Measurements from ENCODE around the gene GSTM3. TPM values are rescaled to one million over a fixed set of nuclear protein-coding genes. Genes with fewer than 3 reads are reported as not detected.

The GSTM3 gene
- 10 to 100 TPM in 1 of 2 donors, 1 to 10 TPM in 1; 5.5 to 10.3 TPM for total RNA-seq
- 43.1 TPM for polyA plus RNA-seq (2013, experiment 1 of 2)
- 43.6 TPM for polyA plus RNA-seq (2013, experiment 2 of 2)
- long read RNA-seq, experiment 1, full-length matches to known transcripts: 3 of 3 reads
- long read RNA-seq, experiment 1, partial matches to known transcripts: 0 of 3 reads
- long read RNA-seq, experiment 1, other reads (novel, unspliced or antisense): 0 of 3 reads
- long read RNA-seq, experiment 2, full-length matches to known transcripts: 9 of 11 reads
- long read RNA-seq, experiment 2, partial matches to known transcripts: 2 of 11 reads
- long read RNA-seq, experiment 2, other reads (novel, unspliced or antisense): 0 of 11 reads
- long read RNA-seq, experiment 3, full-length matches to known transcripts: 2 of 3 reads
- long read RNA-seq, experiment 3, partial matches to known transcripts: 0 of 3 reads
- long read RNA-seq, experiment 3, other reads (novel, unspliced or antisense): 1 of 3 reads
- long read RNA-seq, experiment 4, full-length matches to known transcripts: 11 of 11 reads
- long read RNA-seq, experiment 4, partial matches to known transcripts: 0 of 11 reads
- long read RNA-seq, experiment 4, other reads (novel, unspliced or antisense): 0 of 11 reads

GRCh38 chr1:109740615-109741373, at the start of gene GSTM3:
Gene GSTM3 (minus strand): TSS chr1:109741038. CDS start chr1:109740287, 751 bp downstream.
- H3K9me3 ChIP-seq (ENCODE audit: control insufficient read depth, low read length): no peaks in the 10 kb centered on the region
- H3K4me1 ChIP-seq (ENCODE audit: control insufficient read depth, insufficient read depth, low read length): no peaks in the 10 kb centered on the region
- no peak for TF ChIP-seq CTCF (conservative IDR thresholded peaks at IDR 0.05)
- Mint-ChIP-seq H3K4me3 (peak within 1 kb of the TSS; percentile 70), H3K4me1 (peaks cover 7% of the 10 kb centered on the region), H3K27ac (peak within 1 kb of the TSS; percentile 26), H3K9me3 (no peaks in the 10 kb centered on the region), H3K36me3 (ENCODE audit: low read depth) (peaks cover 18% of the 10 kb centered on the region), H3K27me3 (ENCODE audit: insufficient read depth) (peaks cover 61% of the 10 kb centered on the region)
- WGBS, 2 experiments (ENCODE audit: insufficient coverage in 1 of 2, insufficient read length in 1 of 2): 10 to 13% methylated on average over 8 to 9 of the region's 10 CpGs
- H3K4me3 ChIP-seq (ENCODE audit: low read length): peak within 1 kb of the TSS; percentile 84
- H3K36me3 ChIP-seq (ENCODE audit: control insufficient read depth, insufficient read depth, low read length): no peaks in the 10 kb centered on the region
- peaks cover 52% of the 10 kb centered on the region for H3K27me3 ChIP-seq (ENCODE audit: control insufficient read depth, insufficient read depth, low read length, poor library complexity, severe bottlenecking)
- DNase-seq: no peak
- H3K9ac ChIP-seq (ENCODE audit: extremely low read depth, low read length, poor library complexity, severe bottlenecking): no peak within 1 kb of the TSS
- no peak within 1 kb of the TSS for H3K27ac ChIP-seq (ENCODE audit: low read depth, low read length)

GRCh38 chr1:109790329-109790728, 49.5 kb upstream of the GSTM3 start:
- no peaks in the 10 kb centered on the region for H3K36me3 Mint-ChIP-seq (ENCODE audit: low read depth)
- TF ChIP-seq CTCF (conservative IDR thresholded peaks at IDR 0.05): no peak
- WGBS, 2 experiments (ENCODE audit: insufficient coverage in 1 of 2, insufficient read length in 1 of 2): 80 to 96% methylated on average over 2 of the region's 2 CpGs
- H3K4me3 ChIP-seq (ENCODE audit: low read length): no peak overlapping the region
- H3K27ac ChIP-seq (ENCODE audit: low read depth, low read length): no peak overlapping the region
- H3K27me3 ChIP-seq (ENCODE audit: control insufficient read depth, insufficient read depth, low read length, poor library complexity, severe bottlenecking): no peaks in the 10 kb centered on the region
- H3K36me3 ChIP-seq (ENCODE audit: control insufficient read depth, insufficient read depth, low read length): no peaks in the 10 kb centered on the region
- H3K27ac Mint-ChIP-seq: no peak overlapping the region
- peaks cover 38% of the 10 kb centered on the region for H3K4me1 Mint-ChIP-seq
- H3K9me3 Mint-ChIP-seq: no peaks in the 10 kb centered on the region
- H3K9me3 ChIP-seq (ENCODE audit: control insufficient read depth, low read length): no peaks in the 10 kb centered on the region
- H3K9ac ChIP-seq (ENCODE audit: extremely low read depth, low read length, poor library complexity, severe bottlenecking): no peak overlapping the region
- H3K4me3 Mint-ChIP-seq: no peak overlapping the region
- no peak for DNase-seq
- H3K27me3 Mint-ChIP-seq (ENCODE audit: insufficient read depth): peaks cover 8% of the 10 kb centered on the region
- H3K4me1 ChIP-seq (ENCODE audit: control insufficient read depth, insufficient read depth, low read length): no peaks in the 10 kb centered on the region

GRCh38 chr1:109789551-109790180, 48.8 kb upstream of the GSTM3 start:
- H3K9me3 ChIP-seq (ENCODE audit: control insufficient read depth, low read length): no peaks in the 10 kb centered on the region
- Mint-ChIP-seq H3K9me3 (no peaks in the 10 kb centered on the region), H3K27me3 (ENCODE audit: insufficient read depth) (peaks cover 11% of the 10 kb centered on the region), H3K4me1 (peaks cover 38% of the 10 kb centered on the region), H3K4me3 (no peak overlapping the region), H3K36me3 (ENCODE audit: low read depth) (no peaks in the 10 kb centered on the region), H3K27ac (no peak overlapping the region)
- no peak for DNase-seq
- no peak overlapping the region for H3K9ac ChIP-seq (ENCODE audit: extremely low read depth, low read length, poor library complexity, severe bottlenecking)
- no peaks in the 10 kb centered on the region for H3K27me3 ChIP-seq (ENCODE audit: control insufficient read depth, insufficient read depth, low read length, poor library complexity, severe bottlenecking)
- no peak overlapping the region for H3K27ac ChIP-seq (ENCODE audit: low read depth, low read length)
- 92% methylated on average over 8 to 9 of the region's 9 CpGs for WGBS, 2 experiments (ENCODE audit: insufficient coverage in 1 of 2, insufficient read length in 1 of 2)
- H3K4me1 ChIP-seq (ENCODE audit: control insufficient read depth, insufficient read depth, low read length): no peaks in the 10 kb centered on the region
- no peaks in the 10 kb centered on the region for H3K36me3 ChIP-seq (ENCODE audit: control insufficient read depth, insufficient read depth, low read length)
- TF ChIP-seq CTCF (conservative IDR thresholded peaks at IDR 0.05): no peak
- H3K4me3 ChIP-seq (ENCODE audit: low read length): no peak overlapping the region
